HG02973 (cell line): Measurements from ENCODE around the gene ZSCAN22.
"Not testable (repeated sequence)": the region's sequence is repeated elsewhere in the genome, so short reads cannot be mapped to it uniquely, and the experiment has no call there.

ENCODE experiments used
- ATAC-seq: cut with Tn5 transposase; IDR thresholded peaks from one replicate; pipeline ENCODE4 v1.9.1; 2021; ENCODE audit warnings: moderate library complexity; ENCODE audit not compliant: unreplicated experiment

ZSCAN22 gene

GRCh38 chr19:58317476-58318072, 9.2 kb upstream of the ZSCAN22 start:
- ATAC-seq, result no peak

GRCh38 chr19:58318297-58318696, 8.5 kb upstream of the ZSCAN22 start:
- ATAC-seq, result no peak

- ATAC-seq, result no peak
Observed at GRCh38 chr19:58319241-58319640, 7.6 kb upstream of the ZSCAN22 start.

- no peak for ATAC-seq
Observed at GRCh38 chr19:58325311-58326022, 1.3 kb upstream of the ZSCAN22 start.

- ATAC-seq, result no peak
Observed at GRCh38 chr19:58326501-58326913, 287 bp upstream of the ZSCAN22 start.

GRCh38 chr19:58328999-58329398, 2.2 kb downstream of the ZSCAN22 start:
- ATAC-seq, result no peak

- ATAC-seq, result no peak
Observed at GRCh38 chr19:58330458-58330857, 3.7 kb downstream of the ZSCAN22 start.

GRCh38 chr19:58332697-58333096, 5.9 kb downstream of the ZSCAN22 start:
- ATAC-seq, result no peak

- no peak for ATAC-seq
Observed at GRCh38 chr19:58334691-58335249, 8.0 kb downstream of the ZSCAN22 start.

- no peak for ATAC-seq
Observed at GRCh38 chr19:58335630-58336029, 8.8 kb downstream of the ZSCAN22 start.

- ATAC-seq, result no peak
Observed at GRCh38 chr19:58336216-58336615, 9.4 kb downstream of the ZSCAN22 start.

GRCh38 chr19:58336820-58337219, 10.0 kb downstream of the ZSCAN22 start:
- ATAC-seq, result no peak

- no peak for ATAC-seq
Observed at GRCh38 chr19:58338336-58338735, 11.5 kb downstream of the ZSCAN22 start.

- no peak for ATAC-seq
Observed at GRCh38 chr19:58338825-58339558, 12.2 kb downstream of the ZSCAN22 start.

GRCh38 chr19:58345558-58345957, 18.8 kb downstream of the ZSCAN22 start:
- ATAC-seq, result no peak

GRCh38 chr19:58346961-58347929, 20.5 kb downstream of the ZSCAN22 start:
- peak; percentile 68 for ATAC-seq

GRCh38 chr19:58348080-58348479, 21.3 kb downstream of the ZSCAN22 start:
- ATAC-seq, result not testable (repeated sequence)

GRCh38 chr19:58349590-58349989, 22.8 kb downstream of the ZSCAN22 start:
- no peak for ATAC-seq

GRCh38 chr19:58350001-58350861, 23.4 kb downstream of the ZSCAN22 start:
- ATAC-seq, result no peak
